GM19240 (cell line): ENCODE measurements around the gene PTCD3.

Experiments
- DNase-seq: peaks from one replicate; pipeline ENCODE4 v3.0.0; 2011; ENCODE audit warnings: low spot score; ENCODE audit not compliant: insufficient read length

The PTCD3 gene

GRCh38 chr2:86105969-86106945, at the start of gene PTCD3:
Gene PTCD3, plus strand, starts transcription at chr2:86106235. Its CDS starts 13 bp downstream, at chr2:86106248.
- DNase-seq, result peak; percentile 67

GRCh38 chr2:86056590-86057331, 49.3 kb upstream of the PTCD3 start:
- DNase-seq, result no peak

- DNase-seq, result no peak
These were observed 44.0 kb upstream of the PTCD3 start for GRCh38 chr2:86062043-86062442.

- DNase-seq, result no peak
These were observed 42.0 kb upstream of the PTCD3 start for GRCh38 chr2:86064006-86064405.

GRCh38 chr2:86065512-86065911, 40.5 kb upstream of the PTCD3 start:
- DNase-seq, result no peak

GRCh38 chr2:86066007-86066578, 39.9 kb upstream of the PTCD3 start:
- DNase-seq, result no peak

GRCh38 chr2:86066915-86067314, 39.1 kb upstream of the PTCD3 start:
- DNase-seq, result no peak

- no peak for DNase-seq
These were observed 37.9 kb upstream of the PTCD3 start for GRCh38 chr2:86068136-86068588.

GRCh38 chr2:86068648-86069047, 37.4 kb upstream of the PTCD3 start:
- DNase-seq, result no peak

GRCh38 chr2:86069091-86069685, 36.8 kb upstream of the PTCD3 start:
- no peak for DNase-seq

GRCh38 chr2:86069783-86070339, 36.2 kb upstream of the PTCD3 start:
- DNase-seq, result no peak

GRCh38 chr2:86070868-86071267, 35.2 kb upstream of the PTCD3 start:
- DNase-seq, result no peak

- DNase-seq, result no peak
These were observed 33.7 kb upstream of the PTCD3 start for GRCh38 chr2:86072271-86072858.

GRCh38 chr2:86073225-86073624, 32.8 kb upstream of the PTCD3 start:
- DNase-seq, result no peak

GRCh38 chr2:86074256-86074655, 31.8 kb upstream of the PTCD3 start:
- no peak for DNase-seq

GRCh38 chr2:86074811-86075210, 31.2 kb upstream of the PTCD3 start:
- DNase-seq, result no peak

- DNase-seq, result no peak
These were observed 30.1 kb upstream of the PTCD3 start for GRCh38 chr2:86075886-86076285.

GRCh38 chr2:86078774-86079545, 27.1 kb upstream of the PTCD3 start:
- DNase-seq, result no peak

GRCh38 chr2:86079981-86080911, 25.8 kb upstream of the PTCD3 start:
- peak; percentile 54 for DNase-seq
